PC-9 (cell line): Measurements from ENCODE around the gene CLVS2.

ENCODE experiments used
- CTCF ChIP-seq: fragments of 200-600 bp; sonication (generic); conservative IDR thresholded peaks from 2 replicates; pipeline ENCODE4 v1.6.1; 2017; ENCODE audit warnings: mixed run types, antibody characterized with exemption, mild to moderate bottlenecking, moderate library complexity
- EZH2 ChIP-seq: fragments of 200-600 bp; sonication (generic); IDR thresholded peaks from 2 replicates; pipeline ENCODE4 v1.8.0; 2017; ENCODE audit warnings: antibody characterized with exemption, low read depth

DNA sequence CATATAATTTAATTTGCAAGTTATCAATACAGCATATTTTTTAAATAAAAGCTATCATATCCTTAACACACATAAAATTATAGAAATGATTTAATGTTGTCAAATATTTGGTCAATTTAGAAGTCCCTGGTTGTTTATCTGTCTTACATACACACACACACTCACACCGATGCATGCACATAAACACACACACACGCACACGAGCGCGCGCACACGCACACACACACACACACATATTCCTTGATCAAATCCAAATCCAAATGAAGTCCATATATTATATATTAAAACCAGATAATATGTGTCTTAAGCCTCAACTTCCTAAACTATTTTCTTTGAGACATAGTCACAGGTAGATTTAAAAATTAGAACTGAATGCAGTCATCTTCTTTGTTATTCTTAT, 120.3 kb downstream of the CLVS2 start:
- TF ChIP-seq CTCF (no peak), EZH2 (no peak)
